Mesenchymal stem cell (in vitro differentiated cells and primary cell): ENCODE results near the gene TMC4.

Source experiments
- DNase-seq: peaks from one replicate; pipeline ENCODE4 v3.0.0-alpha.2; 2013
- H2AFZ ChIP-seq: one replicate; pipeline ENCODE4 v1.6.1; 2013; ENCODE audit warnings: low read depth, mild to moderate bottlenecking, control low read depth, inconsistent platforms, low read length, moderate library complexity
- H2AK5ac ChIP-seq: 2 replicates; pipeline ENCODE4 v1.6.1; 2013; ENCODE audit warnings: low read length, moderate library complexity, mild to moderate bottlenecking, inconsistent platforms; ENCODE audit not compliant: severe bottlenecking
- H2BK120ac ChIP-seq: one replicate; pipeline ENCODE4 v1.6.1; 2013; ENCODE audit warnings: low read depth, mild to moderate bottlenecking, inconsistent platforms, low read length, moderate library complexity
- H2BK12ac ChIP-seq, 2 experiments: one replicate each; pipeline ENCODE4 v1.6.1; 2013; ENCODE audit warnings: inconsistent platforms in 2 of 2, low read length in 2 of 2, mild to moderate bottlenecking in 2 of 2, moderate library complexity in 2 of 2, control low read depth in 1 of 2
- H2BK15ac ChIP-seq: one replicate; pipeline ENCODE4 v1.6.1; 2013; ENCODE audit warnings: mild to moderate bottlenecking, low read depth, inconsistent platforms; ENCODE audit not compliant: poor library complexity, severe bottlenecking
- H2BK5ac ChIP-seq: 2 replicates; pipeline ENCODE4 v1.6.1; 2013; ENCODE audit warnings: low read depth, mild to moderate bottlenecking, low read length, control low read depth, inconsistent platforms; ENCODE audit not compliant: poor library complexity, severe bottlenecking
- H3K14ac ChIP-seq, 2 experiments: one replicate each; pipeline ENCODE4 v1.6.1; 2013; ENCODE audit warnings: inconsistent platforms in 2 of 2, low read length in 2 of 2, control low read depth in 1 of 2, mild to moderate bottlenecking in 1 of 2, moderate library complexity in 1 of 2
- H3K18ac ChIP-seq, 2 experiments: one replicate each; pipeline ENCODE4 v1.6.1; 2013; ENCODE audit warnings: inconsistent platforms in 2 of 2, low read length in 2 of 2, control low read depth in 1 of 2, low read depth in 1 of 2, mild to moderate bottlenecking in 1 of 2
- H3K23ac ChIP-seq, 2 experiments: one replicate each; pipeline ENCODE4 v1.6.1; 2013; ENCODE audit warnings: inconsistent platforms in 2 of 2, low read length in 2 of 2, mild to moderate bottlenecking in 2 of 2, moderate library complexity in 2 of 2, control low read depth in 1 of 2
- H3K27ac ChIP-seq: 2 replicates; pipeline ENCODE4 v1.5.1; 2013; ENCODE audit warnings: mild to moderate bottlenecking, moderate library complexity, low read length, control low read depth, inconsistent platforms; ENCODE audit not compliant: poor library complexity, severe bottlenecking
- H3K27me3 ChIP-seq, 2 experiments: 2 replicates each; pipeline versions ENCODE4 v1.6.1 to v1.7.0; 2013; ENCODE audit warnings: low read length in 2 of 2, mild to moderate bottlenecking in 2 of 2, moderate library complexity in 2 of 2, control low read depth in 1 of 2, inconsistent platforms in 1 of 2; ENCODE audit not compliant: control insufficient read depth in 1 of 2, insufficient read depth in 1 of 2
- H3K36me3 ChIP-seq, 2 experiments: 2 replicates each; pipeline versions ENCODE4 v1.6.1 to v1.7.0; 2013; ENCODE audit warnings: low read length in 2 of 2, control low read depth in 1 of 2, inconsistent platforms in 1 of 2, low read depth in 1 of 2, mild to moderate bottlenecking in 1 of 2; ENCODE audit not compliant: insufficient read depth in 2 of 2, control insufficient read depth in 1 of 2
- H3K4ac ChIP-seq, 2 experiments: one replicate each; pipeline ENCODE4 v1.6.1; 2013; ENCODE audit warnings: inconsistent platforms in 2 of 2, low read length in 2 of 2, mild to moderate bottlenecking in 2 of 2, moderate library complexity in 2 of 2, control low read depth in 1 of 2, low read depth in 1 of 2
- H3K4me1 ChIP-seq: 2 replicates; pipeline ENCODE4 v1.6.1; 2013; ENCODE audit warnings: low read depth, low read length, control low read depth; ENCODE audit not compliant: control insufficient read depth, insufficient read depth
- H3K4me2 ChIP-seq: 2 replicates; pipeline ENCODE4 v1.6.1; 2013; ENCODE audit warnings: low read length, mild to moderate bottlenecking, inconsistent platforms; ENCODE audit not compliant: poor library complexity, severe bottlenecking
- H3K4me3 ChIP-seq, 2 experiments: 2 replicates each; pipeline versions ENCODE4 v1.5.1 to v1.7.0; 2013; ENCODE audit warnings: low read length in 2 of 2, mild to moderate bottlenecking in 2 of 2, control low read depth in 1 of 2, low read depth in 1 of 2; ENCODE audit not compliant: insufficient read depth in 1 of 2
- H3K79me1 ChIP-seq: replicated peaks from 2 replicates; pipeline ENCODE4 v1.6.1; 2013; ENCODE audit warnings: mild to moderate bottlenecking, control low read depth, low read length, inconsistent platforms; ENCODE audit not compliant: poor library complexity, severe bottlenecking
- H3K9ac ChIP-seq: 2 replicates; pipeline ENCODE4 v1.7.0; 2013; ENCODE audit warnings: mild to moderate bottlenecking, low read length, moderate library complexity
- H3K9me3 ChIP-seq: 2 replicates; pipeline ENCODE4 v1.7.0; 2013; ENCODE audit warnings: mild to moderate bottlenecking, low read length; ENCODE audit not compliant: control insufficient read depth
- H4K8ac ChIP-seq: one replicate; pipeline ENCODE4 v1.6.1; 2013; ENCODE audit warnings: inconsistent platforms, mild to moderate bottlenecking, low read length, moderate library complexity
- H4K91ac ChIP-seq: one replicate; pipeline ENCODE4 v1.6.1; 2013; ENCODE audit warnings: mild to moderate bottlenecking, low read length, inconsistent platforms
- WGBS: methylation state at CpG from one replicate; pipeline ENCODE4 v1.1.7; 2013; ENCODE audit warnings: mixed read lengths; 5-methylcytosine and 5-hydroxymethylcytosine counted together

Gene TMC4

GRCh38 chr19:54189735-54190502 is 17.0 kb upstream of the TMC4 start:
- peak overlapping the region; percentile 44 for H2BK120ac ChIP-seq
- H3K27ac ChIP-seq, result peak overlapping the region; percentile 94
- peaks cover 25 to 36% of the 10 kb centered on the region in 2 experiments for H3K36me3 ChIP-seq
- H3K27me3 ChIP-seq, result no peaks in the 10 kb centered on the region
- peak overlapping the region in 1 of 2 experiments; percentile 8 for H2BK12ac ChIP-seq
- H3K14ac ChIP-seq, result peak overlapping the region in 1 of 2 experiments; percentile 80
- peaks cover 23% of the 10 kb centered on the region for H3K79me1 ChIP-seq
- H3K18ac ChIP-seq, result peak overlapping the region; percentile 91 to 92
- peak; percentile 100 for DNase-seq
- peak overlapping the region in 1 of 2 experiments; percentile 22 for H3K4ac ChIP-seq
- H3K9me3 ChIP-seq, result no peaks in the 10 kb centered on the region
- peak overlapping the region; percentile 94 for H3K9ac ChIP-seq
- peak overlapping the region; percentile 44 for H3K4me2 ChIP-seq
- H2AK5ac ChIP-seq, result no peak overlapping the region
- H3K4me3 ChIP-seq, result peak overlapping the region; percentile 64 to 89
- H4K8ac ChIP-seq, result peak overlapping the region; percentile 41
- peak overlapping the region; percentile 33 for H2AFZ ChIP-seq
- no peak overlapping the region for H3K23ac ChIP-seq
- peak overlapping the region; percentile 94 for H2BK5ac ChIP-seq
- WGBS, result 1% methylated on average over 65 of the region's 65 CpGs
- peaks cover 18% of the 10 kb centered on the region for H3K4me1 ChIP-seq
- peak overlapping the region; percentile 75 for H2BK15ac ChIP-seq
- H4K91ac ChIP-seq, result peak overlapping the region; percentile 92

GRCh38 chr19:54189145-54189734 is 16.3 kb upstream of the TMC4 start, which contains the start of gene MBOAT7:
Gene MBOAT7, minus strand, starts transcription at chr19:54189580. Its CDS starts 1,072 bp downstream, at chr19:54188508.
- peak within 1 kb of the TSS; percentile 75 for H2BK15ac ChIP-seq
- H4K8ac ChIP-seq, result peak within 1 kb of the TSS; percentile 41
- peak within 1 kb of the TSS; percentile 77 for H2BK120ac ChIP-seq
- DNase-seq, result no peak
- peaks cover 24% of the 10 kb centered on the region for H3K79me1 ChIP-seq
- peak within 1 kb of the TSS; percentile 94 for H3K27ac ChIP-seq
- no peaks in the 10 kb centered on the region for H3K27me3 ChIP-seq
- H4K91ac ChIP-seq, result peak within 1 kb of the TSS; percentile 92
- H3K14ac ChIP-seq, result peak within 1 kb of the TSS in 1 of 2 experiments; percentile 88
- H2BK12ac ChIP-seq, result peak within 1 kb of the TSS in 1 of 2 experiments; percentile 72
- no peaks in the 10 kb centered on the region for H3K9me3 ChIP-seq
- peak within 1 kb of the TSS; percentile 83 for H3K4me2 ChIP-seq
- peak within 1 kb of the TSS; percentile 91 to 92 for H3K18ac ChIP-seq
- peak within 1 kb of the TSS; percentile 10 to 75 for H3K4ac ChIP-seq
- WGBS, result under 1% methylated on average over 45 of the region's 64 CpGs
- peak within 1 kb of the TSS; percentile 81 for H2AFZ ChIP-seq
- H3K4me1 ChIP-seq, result peaks cover 18% of the 10 kb centered on the region
- peak within 1 kb of the TSS; percentile 78 to 89 for H3K4me3 ChIP-seq
- H2AK5ac ChIP-seq, result peak within 1 kb of the TSS; percentile 39
- peak within 1 kb of the TSS in 1 of 2 experiments; percentile 74 for H3K23ac ChIP-seq
- H2BK5ac ChIP-seq, result peak within 1 kb of the TSS; percentile 94
- peaks cover 22 to 30% of the 10 kb centered on the region in 2 experiments for H3K36me3 ChIP-seq
- peak within 1 kb of the TSS; percentile 94 for H3K9ac ChIP-seq

DNA sequence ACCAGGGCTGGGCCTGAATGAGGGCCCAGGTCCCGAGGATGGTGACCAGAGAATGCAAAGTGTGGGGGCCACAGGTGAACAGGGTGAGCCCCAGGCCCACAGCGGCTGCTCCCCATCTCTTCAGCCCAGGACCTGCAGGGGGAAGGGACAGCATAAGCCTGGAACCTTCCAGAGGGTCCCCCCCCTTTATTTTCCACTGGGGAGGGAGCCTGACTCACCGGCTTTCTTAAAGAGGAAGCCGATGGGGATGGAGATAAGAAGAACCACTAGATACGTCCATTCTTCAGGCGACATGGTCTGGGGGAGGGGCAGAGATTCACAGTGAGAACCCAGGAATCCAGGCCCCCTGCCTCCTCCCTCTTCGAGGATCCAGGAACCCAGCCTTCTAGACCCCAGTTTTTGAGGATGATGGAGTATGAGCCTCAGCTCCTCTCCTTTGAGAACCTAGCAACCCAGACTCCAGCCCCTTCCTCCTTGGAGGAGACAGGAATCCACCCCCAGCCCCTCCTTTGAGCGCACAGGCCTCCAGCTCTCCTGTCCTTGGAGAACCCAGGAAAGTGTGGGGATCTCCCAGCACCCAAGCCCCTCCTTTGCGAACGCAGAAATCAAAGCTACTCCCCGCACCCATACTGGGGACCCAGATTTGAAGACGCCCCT is 15.4 kb upstream of the TMC4 start:
- peaks cover 18% of the 10 kb centered on the region for H3K4me1 ChIP-seq
- peaks cover 28% of the 10 kb centered on the region for H3K79me1 ChIP-seq
- peak overlapping the region; percentile 70 for H2BK15ac ChIP-seq
- 24% methylated on average over 7 of the region's 12 CpGs for WGBS
- no peaks in the 10 kb centered on the region for H3K27me3 ChIP-seq
- H3K18ac ChIP-seq, result peak overlapping the region; percentile 64 to 89
- peak overlapping the region; percentile 77 for H2BK120ac ChIP-seq
- peak overlapping the region; percentile 94 for H3K9ac ChIP-seq
- H3K27ac ChIP-seq, result peak overlapping the region; percentile 53
- no peak overlapping the region for H3K23ac ChIP-seq
- peak overlapping the region; percentile 78 to 89 for H3K4me3 ChIP-seq
- H4K8ac ChIP-seq, result peak overlapping the region; percentile 42
- no peak overlapping the region for H2AFZ ChIP-seq
- H4K91ac ChIP-seq, result no peak overlapping the region
- peaks cover 22 to 27% of the 10 kb centered on the region in 2 experiments for H3K36me3 ChIP-seq
- peak overlapping the region in 1 of 2 experiments; percentile 9 for H3K14ac ChIP-seq
- H2AK5ac ChIP-seq, result peak overlapping the region; percentile 39
- H3K4me2 ChIP-seq, result peak overlapping the region; percentile 83
- H2BK12ac ChIP-seq, result peak overlapping the region in 1 of 2 experiments; percentile 11
- no peaks in the 10 kb centered on the region for H3K9me3 ChIP-seq
- DNase-seq, result peak; percentile 65
- no peak overlapping the region for H2BK5ac ChIP-seq
- H3K4ac ChIP-seq, result peak overlapping the region; percentile 75 to 76
